HG03439 (cell line): ENCODE results near the gene ZNF853.

Source experiments
- ATAC-seq: cut with Tn5 transposase; IDR thresholded peaks from one replicate; pipeline ENCODE4 v1.9.1; 2021; ENCODE audit warnings: mild to moderate bottlenecking, moderate library complexity; ENCODE audit not compliant: unreplicated experiment

The ZNF853 gene

DNA sequence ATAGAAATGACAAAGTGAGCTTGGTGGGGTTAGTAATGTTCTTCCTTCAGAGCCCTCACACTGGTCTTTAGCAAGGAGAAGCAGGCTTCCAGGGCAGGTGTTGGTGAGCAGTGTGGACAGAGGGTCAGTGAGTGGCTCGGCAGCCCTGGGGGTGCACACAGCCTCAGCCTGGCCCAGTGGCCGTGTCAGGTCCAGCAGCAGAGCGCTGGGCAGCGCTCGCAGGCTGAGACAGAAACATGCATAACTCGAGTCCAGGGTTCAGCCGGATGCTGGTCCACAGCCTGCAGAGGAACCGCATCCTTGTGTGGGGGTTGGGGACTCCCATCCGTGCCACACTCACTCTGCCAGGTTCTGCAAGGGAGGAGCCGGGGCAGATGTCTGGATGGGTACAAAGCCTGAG is 11.0 kb upstream of the ZNF853 start:
- no peak for ATAC-seq

DNA sequence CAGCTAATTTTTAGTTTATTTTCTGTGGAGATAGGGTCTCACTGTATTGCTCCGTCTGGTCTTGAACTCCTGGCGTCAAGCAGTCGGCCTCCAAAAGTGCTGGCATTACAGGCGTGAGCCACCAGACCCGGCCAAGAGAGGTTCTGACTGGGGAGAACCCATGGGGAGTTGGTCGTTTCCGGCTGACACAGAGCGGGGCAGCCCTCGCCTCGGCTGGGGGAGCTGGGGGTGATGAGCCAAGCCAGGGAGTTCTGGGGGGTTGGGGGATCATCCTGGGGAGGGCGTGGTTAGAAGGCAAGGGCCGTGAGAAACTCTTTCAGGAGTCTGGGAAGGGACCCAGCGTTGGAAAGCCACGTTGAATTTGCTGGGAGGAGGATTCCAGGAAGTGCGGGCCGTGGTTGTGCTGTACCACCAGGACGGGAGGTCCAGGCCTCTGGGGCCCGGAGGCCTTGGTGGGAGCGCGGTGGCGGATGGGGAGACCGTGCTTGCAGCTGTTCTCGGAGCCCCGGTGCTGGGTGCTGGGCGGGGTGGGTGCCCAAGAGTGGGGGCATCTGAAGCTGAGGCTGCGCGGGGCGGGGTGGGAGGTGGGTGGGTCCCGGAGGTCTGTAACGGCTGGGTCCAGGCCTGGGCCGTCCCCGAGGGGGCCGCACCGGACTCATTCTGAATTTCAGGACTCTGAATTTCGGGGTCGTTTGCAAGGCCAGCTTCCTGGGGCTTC is 8.4 kb upstream of the ZNF853 start:
- ATAC-seq: no peak

DNA sequence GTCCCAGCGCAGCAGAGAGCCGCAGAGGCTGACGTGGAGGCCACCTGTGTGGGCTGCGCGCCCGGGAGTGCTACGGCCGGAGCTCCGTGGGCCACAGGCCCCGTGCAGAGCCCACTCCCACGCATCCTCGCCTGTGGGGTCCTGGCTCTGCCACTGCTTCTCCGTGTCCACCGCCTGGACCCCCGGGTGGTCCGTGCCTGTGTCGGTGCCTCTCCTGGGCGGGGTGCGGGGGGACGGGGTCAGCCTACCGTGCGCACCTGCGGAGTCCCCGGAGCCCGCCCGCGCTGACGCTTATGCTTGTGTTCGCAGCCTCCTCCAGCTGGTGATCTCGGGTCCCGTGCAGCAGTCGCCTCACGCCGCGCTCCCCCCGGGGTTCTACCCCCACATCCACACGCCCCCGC is 7.8 kb upstream of the ZNF853 start:
- no peak for ATAC-seq

DNA sequence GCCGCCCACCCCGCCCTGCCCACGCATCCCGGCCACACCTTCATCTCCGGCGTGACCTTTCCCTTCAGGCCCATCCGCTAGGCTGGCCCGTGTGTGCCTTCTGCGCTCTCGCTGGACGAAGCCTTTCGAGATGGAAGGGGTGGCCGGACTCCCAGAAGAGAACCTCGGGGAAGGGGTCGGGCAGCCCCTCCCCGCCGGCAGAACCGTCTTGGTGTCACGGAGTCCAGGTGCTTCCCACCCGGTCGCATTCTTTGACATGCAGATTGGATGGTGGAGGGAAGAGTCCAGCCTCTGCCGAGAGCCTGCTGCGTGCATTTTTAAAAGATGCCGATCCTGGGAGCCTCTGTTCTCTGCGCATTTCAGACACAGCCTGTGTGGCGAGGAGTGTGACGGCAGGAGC is 7.3 kb upstream of the ZNF853 start:
- ATAC-seq: no peak

DNA sequence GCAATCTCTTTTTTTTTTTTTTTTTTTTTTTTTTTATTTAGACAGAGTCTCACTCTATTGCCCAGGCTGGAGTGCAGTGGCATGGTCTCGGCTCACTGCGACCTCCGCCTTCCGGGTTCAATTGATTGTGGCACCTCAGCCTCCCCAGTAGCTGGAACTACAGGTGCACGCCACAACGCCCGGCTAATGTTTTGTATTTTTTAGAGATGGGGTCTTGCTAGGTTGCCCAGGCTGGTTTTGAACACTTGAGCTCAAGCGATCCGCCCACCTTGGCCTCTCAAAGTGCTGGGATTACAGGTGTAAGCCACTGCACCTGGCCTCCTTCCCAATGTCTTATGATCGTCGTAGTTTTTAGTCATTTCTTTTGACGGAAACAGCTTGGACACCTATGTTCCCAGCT is 6.6 kb upstream of the ZNF853 start:
- no peak for ATAC-seq

DNA sequence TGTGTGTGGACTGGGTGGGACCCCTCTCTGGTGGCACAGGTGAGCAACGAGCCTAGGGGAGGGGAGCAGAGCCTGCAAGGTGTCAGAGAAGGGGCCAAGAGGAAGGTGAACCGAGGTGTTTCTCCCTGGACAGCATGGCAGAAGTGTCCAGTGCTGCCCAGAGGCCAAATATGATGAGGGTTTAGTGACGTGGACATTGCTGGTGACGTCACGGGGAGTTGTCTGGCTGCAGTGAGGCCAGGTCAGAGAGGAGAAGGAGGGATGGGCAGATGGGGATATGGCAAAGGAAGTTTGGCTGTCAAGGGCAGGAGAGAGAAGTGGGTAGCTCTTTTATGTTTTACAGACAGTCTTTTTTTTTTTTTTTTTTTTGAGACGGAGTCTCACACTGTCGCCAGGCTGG is 2.6 kb upstream of the ZNF853 start:
- no peak for ATAC-seq

DNA sequence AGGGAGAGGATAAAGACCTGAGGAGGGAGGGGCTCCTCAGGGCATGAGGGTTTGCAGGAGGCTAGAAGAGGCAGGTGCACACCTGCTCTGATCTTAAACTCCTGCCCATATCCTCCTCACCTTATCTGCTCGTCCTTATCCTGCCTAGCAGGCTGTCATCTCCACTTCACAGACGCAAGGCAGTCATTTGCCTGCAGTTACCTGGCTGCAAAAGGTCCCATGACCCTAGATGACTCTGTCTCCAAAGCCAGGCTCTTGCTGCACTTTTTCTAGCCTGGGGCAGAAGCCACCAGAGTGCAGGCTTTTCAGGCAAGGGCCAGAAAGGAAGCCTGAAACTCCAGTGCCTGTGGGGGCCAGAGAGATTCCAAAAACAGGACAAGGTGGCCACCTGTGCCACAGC is 1.7 kb upstream of the ZNF853 start:
- no peak for ATAC-seq

DNA sequence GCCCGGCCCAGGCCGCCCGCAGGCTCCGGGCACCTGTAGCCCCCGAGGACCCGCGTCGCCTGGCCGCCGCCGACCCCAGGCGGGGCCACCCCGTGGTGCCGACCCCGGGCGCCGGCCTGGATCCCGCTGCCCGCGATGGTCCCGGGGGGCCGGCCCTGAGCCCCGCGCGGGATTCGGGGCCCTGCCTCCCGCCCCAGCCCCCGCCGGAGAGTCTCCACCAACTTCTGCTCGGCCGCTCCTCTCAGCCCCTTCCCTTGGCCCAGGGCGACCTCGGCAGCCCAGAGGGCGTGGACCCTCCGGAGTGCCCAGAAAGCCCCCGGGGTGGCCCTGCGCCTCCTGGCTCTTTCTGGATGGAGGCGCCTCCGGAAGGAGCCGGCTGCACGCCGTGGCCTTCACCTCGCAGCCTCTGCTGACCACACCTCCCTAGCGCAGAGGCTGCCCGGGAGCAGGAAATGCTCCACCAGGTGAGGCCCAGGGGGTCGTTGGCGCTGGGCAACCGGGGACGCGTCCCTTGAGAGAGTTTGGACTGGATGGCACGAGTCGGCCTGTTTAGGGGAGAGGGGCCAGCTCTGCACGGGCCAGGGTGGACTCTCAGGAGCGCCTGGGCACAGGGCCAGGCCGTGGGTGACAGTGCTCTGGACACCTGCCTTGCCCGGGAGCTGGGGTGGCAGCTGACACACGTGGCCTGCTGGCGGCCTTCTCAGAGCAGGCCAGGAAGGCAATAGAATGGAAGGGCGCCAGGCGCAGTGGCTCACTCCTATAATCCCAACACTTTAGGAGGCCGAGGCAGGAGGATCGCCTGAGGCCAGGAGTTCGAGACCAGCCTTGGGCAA is 529 bp downstream of the ZNF853 start:
- no peak for ATAC-seq

DNA sequence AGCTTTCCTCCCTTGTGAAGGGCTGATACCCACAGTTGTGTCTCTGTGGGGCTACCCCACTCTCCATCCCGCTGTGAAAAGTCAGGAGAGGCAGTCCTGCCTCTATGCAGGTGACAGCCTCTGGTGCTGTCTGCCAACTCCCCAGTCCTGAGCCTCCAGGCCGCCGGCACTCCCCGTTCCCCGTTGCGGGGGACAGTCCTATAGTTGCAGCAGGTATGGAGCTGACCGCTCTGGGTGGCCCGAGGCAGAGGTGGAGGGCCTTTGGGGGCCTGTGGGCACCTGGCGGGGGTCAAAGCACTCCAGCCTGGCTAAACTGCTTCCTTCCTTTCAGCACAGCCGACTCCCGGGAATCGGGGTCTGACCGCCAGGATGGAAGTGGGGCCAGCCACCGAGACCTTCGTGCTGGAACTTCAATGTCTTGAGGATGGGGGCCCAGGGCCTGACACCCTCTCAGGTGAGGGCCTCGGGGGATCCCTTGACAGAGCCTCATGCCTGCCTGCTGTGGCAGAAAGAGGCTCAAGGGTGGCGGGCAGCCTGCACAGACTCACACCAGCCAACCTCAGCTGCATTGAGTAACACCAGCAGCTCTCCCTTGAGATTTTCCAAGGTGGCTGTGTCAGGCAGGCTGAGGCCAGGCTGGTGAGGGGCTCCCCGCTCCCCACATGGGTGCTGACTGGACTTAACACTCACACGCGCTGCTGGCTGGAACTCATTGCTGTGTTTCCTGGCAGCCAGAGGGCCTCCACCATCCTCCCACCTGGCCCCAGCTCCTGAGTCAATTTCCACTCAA is 1.6 kb downstream of the ZNF853 start:
- no peak for ATAC-seq

DNA sequence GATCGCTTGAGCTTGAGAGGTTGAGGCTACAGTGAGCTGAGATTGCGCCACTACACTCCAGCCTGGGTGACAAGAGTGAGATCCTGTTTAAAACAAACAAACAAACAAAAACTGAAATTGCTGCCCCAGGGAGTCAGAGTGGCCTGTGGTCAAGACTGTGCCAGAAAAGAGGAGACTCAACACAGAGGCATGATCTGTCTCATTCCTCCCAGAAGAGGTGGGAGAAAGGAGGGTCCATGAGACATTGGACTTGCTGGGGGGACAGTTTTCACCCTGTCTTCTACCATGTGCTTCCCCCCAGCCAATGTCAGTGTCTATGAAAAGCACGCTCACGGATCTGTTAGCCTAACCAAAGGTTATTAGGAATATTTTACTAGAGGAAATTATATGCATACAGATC is 3.2 kb downstream of the ZNF853 start:
- no peak for ATAC-seq

DNA sequence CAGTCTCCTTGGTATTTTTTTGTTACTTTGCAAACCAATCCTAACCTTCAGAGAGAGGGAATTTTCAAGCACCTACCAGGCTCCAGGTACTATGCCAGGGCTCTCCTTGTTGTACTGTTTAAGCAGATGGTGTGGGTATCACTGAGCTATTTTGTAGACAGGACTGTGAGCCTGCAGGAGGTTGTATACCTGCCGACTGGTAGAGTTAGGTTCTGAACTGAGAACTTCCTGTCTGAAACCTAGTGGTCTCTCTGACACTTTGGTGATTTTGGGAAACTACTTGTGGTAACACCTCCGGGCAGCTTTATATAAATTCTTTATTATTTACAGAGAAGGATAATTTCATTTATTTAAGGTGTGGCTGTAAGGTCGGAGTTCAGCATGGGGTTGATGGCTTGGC is 4.6 kb downstream of the ZNF853 start:
- ATAC-seq: no peak

DNA sequence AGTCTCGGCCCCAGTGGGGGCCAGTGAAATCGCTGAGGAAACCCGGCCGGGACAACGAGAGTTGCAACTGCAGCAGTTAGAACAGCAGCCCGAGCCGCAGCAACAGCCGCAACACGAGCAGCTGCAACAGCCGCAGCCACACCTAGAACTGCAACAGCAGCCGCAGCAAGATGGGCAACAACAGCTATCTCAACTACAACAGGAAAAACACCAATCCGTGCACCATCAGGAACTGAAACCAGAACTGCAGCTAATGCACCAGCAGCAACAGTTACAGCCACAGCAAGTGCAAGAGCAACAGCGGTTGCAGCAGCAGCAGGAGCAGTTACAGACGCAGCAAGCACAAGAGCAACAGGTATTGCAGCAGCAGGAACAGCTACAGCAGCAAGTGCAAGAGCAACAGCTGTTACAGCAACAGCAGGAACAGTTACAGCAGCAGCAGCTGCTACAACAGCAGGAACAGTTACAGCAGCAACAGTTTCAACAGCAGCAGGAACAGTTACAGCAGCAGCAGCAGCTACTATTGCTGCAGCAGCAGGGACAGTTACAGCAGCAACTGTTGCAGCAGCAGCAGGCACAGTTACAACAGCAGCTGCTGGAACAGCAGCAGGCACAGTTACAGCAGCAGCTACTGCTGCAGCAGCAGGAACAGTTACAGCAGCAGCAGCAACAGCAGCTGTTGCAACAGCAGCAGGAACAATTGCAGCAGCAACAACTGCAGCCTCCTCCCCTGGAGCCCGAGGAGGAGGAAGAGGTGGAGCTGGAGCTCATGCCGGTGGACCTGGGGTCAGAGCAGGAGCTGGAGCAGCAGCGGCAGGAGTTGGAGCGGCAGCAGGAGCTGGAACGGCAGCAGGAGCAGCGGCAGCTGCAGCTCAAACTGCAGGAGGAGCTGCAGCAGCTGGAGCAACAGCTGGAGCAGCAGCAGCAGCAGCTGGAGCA is 6.1 kb downstream of the ZNF853 start:
- no peak for ATAC-seq

DNA sequence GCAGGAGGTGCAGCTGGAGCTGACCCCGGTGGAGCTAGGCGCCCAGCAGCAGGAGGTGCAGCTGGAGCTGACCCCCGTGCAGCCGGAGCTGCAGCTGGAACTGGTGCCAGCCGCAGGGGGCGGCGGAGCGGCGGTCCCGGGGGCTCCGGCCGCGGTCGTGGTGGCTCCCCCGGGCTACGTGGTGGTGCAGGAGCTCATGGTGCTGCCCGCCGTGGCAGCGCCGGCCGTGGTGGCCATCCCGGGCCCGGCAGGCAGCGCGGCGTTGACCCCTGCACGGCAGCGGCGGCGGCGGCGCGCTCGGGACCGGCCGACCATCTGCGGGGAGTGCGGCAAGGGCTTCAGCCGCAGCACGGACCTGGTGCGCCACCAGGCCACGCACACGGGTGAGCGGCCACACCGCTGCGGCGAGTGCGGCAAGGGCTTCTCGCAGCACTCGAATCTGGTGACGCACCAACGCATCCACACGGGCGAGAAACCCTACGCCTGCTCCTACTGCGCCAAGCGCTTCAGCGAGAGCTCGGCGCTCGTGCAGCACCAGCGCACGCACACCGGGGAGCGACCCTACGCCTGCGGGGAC is 6.8 kb downstream of the ZNF853 start:
- ATAC-seq: no peak

DNA sequence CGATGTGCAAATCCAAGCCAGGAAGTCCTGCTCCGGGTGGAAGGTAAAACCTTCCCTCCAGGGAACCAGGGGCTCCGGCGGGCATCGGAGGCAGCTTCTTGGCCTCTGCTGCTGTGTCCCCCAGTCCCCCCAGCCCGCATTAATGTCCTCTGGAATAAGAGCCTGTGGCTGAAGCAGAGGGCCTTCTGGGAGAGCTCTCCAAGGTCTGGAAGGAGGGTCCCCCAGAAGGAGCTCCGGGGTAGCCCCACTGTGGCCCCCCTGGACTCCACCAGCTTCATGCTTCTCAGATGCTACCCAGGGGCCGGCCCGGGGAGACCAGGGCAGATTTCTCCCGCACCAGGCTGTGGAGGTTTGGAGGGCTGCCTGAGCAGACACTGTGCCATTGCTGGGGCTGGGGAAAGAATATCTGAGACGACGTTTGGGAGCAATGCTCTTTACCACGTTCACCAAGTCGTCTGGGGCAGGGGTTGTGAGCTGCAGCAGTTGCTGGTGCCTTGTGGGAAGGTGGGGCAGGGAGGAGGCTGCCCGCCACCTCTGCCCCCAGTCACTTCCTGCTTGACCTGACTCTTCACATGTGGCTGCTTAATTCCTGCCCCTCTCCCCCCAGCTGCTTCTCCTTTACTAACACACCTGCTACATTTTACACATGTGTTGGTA is 8.3 kb downstream of the ZNF853 start:
- ATAC-seq: no peak

DNA sequence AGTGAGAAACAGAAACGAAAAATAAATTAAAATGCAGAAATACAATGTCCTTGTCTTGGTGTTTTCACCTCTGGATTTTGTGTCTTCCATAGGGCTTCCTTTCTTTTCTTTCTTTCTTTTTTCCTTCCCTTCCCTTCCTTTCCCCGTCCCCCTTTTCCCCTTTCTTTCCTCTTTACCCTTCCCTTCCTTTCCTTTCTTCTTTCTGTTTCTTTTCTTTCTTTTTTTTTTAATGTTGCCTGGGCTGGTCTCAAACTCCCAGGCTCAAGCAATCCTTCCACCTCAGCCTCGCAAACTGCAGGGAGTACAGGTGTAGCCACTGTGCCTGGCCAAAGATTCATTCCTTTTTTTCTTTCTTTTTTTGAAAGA is 8.8 kb downstream of the ZNF853 start:
- no peak for ATAC-seq

DNA sequence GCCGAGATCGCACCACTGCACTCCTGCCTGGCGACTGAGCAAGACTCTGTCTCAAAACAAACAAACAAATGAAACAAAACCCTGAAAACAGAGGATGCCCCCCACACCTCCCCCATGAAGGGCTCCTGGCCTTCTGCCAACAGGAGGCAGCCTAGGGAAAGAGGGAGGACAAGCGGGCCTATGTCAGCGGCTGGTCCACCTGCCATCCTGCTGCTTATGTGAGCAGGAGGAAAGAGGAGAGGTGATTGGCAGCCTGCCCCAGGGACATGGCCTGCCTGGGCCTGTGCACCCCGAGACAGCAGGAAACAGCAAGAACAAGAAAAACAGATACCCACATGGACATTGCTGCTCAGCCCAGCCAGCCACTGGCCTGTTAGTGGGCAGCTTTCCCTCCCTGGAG is 12.6 kb downstream of the ZNF853 start:
- ATAC-seq: no peak

DNA sequence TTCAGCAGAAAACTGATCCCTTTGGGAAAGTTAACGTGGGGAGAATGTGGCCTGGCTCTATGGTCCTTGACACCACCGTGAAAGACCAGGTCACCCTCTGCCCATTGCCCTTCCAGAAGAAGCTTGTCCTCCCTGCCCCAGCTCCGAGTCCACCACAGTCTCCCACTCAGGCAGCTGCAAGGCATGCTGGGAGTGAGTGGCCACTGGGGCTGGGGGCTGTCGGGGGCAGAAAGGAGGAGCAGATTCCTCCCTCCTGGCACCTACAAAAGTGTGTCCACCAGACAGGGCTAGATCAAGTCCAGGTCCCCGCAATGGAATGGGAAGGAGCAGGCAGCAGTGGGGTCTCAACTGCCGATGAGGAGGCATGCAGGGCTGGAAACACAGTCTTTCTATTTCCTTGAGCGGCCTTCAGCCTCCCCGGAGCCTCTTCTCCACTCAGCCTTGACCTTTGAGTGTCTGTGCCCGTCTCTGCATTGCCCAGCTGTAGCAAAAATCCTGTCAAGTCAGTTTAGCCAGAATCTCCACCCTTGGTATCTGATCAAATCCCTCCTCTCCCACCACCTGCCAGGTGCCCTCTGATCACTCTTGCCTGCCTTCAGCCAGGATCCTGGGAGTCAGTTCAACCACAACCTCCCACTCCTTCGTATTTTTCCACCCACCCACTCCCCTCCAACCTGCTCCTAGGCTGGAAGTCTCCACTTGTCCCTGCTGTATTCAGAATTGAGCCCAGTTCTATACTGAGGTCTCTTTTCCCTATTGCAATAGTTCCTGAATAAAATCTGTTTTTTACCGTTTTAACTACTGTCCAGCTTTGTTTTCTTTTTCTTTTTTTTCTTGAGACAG is 14.8 kb downstream of the ZNF853 start:
- no peak for ATAC-seq

DNA sequence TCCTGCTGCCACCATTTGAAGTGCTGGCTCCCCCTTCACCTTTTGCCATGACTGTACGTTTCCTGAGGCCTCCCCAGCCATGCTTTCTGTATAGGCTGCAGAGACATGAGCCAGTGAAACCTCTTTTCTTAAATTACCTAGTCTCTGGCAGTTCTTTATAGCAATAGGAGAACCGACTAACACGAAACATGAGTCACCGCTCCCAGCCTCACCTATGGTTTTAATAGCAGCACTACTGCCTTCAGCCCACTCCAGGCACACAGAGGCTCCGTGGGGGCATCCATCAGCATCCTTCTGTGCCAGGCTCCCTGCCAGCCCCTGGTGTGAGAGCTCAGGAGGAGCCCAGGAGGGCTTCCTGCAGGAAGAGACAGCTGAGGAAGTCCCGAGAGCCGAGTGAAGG is 16.2 kb downstream of the ZNF853 start:
- ATAC-seq: no peak

DNA sequence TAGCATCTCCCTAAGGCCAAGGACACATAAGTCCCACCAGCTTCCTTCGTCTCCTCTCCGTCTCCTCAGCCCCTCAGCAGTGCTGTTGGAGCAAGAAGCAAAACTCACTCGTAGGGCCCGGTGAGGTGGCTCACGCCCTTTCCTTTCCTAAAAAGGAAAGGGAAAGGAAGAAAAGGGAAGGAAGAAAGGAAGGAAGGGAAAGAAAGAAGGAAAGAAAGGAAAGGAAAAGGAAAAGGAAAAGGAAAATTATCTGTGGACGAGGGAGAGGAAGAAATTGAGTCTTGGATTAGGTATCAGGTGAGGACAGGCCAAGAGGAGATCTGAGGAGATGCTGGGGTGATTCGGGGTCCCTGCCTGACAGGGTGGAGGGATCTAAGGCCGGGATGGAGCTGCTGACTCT is 18.6 kb downstream of the ZNF853 start:
- no peak for ATAC-seq
